Measurements from ENCODE around the gene LMO4. TPM values are rescaled to one million over a fixed set of nuclear protein-coding genes. Genes with fewer than 3 reads are reported as not detected.

LMO4 gene
- total RNA-seq, 2 experiments from 2014 or later = 22.9 to 27.2 TPM

DNA sequence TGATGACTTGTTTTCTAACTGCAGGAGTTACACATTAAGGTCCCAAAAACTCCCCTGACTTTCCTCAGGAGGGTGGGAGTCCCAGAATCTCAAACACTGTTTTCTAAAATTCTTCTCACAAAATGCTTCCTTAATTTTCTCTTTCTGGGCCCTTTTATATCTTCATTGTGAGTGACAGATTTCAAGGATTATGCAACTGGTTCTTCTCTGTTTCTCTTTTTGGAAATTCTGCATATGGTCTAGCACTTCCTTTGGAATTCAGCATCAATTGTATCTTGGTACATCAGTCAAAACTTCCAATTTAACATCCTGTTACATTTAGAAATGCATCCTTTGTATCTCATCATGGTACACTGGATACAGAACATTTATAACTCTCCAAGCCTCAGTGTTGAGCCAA lies 59.7 kb downstream of the LMO4 start:
- Mint-ChIP-seq H3K4me3 (no peak overlapping the region), H3K4me1 (no peaks in the 10 kb centered on the region), H3K36me3 (ENCODE audit: low read depth) (no peaks in the 10 kb centered on the region), H3K27me3 (peaks cover 14% of the 10 kb centered on the region), H3K27ac (no peak overlapping the region), H3K9me3 (no peaks in the 10 kb centered on the region)
- ChIA-PET CTCF (no interaction called here), POLR2A (no interaction called here)
- no peak for DNase-seq

GRCh38 chr1:87389011-87389410 lies 60.3 kb downstream of the LMO4 start:
- Mint-ChIP-seq H3K36me3 (ENCODE audit: low read depth) (no peaks in the 10 kb centered on the region), H3K27me3 (peaks cover 12% of the 10 kb centered on the region), H3K27ac (no peak overlapping the region), H3K4me1 (no peaks in the 10 kb centered on the region), H3K9me3 (no peaks in the 10 kb centered on the region), H3K4me3 (no peak overlapping the region)
- DNase-seq = no peak
- CTCF ChIA-PET = no interaction called here
- POLR2A ChIA-PET = no interaction called here

- no peaks in the 10 kb centered on the region for H3K4me1 Mint-ChIP-seq
- H3K9me3 Mint-ChIP-seq = no peaks in the 10 kb centered on the region
- ChIA-PET POLR2A (no interaction called here), CTCF (no interaction called here)
- no peaks in the 10 kb centered on the region for H3K36me3 Mint-ChIP-seq (ENCODE audit: low read depth)
- H3K27ac Mint-ChIP-seq = no peak overlapping the region
- H3K4me3 Mint-ChIP-seq = no peak overlapping the region
- DNase-seq = no peak
- H3K27me3 Mint-ChIP-seq = peaks cover 12% of the 10 kb centered on the region
These were observed 60.9 kb downstream of the LMO4 start for GRCh38 chr1:87389546-87389945.

DNA sequence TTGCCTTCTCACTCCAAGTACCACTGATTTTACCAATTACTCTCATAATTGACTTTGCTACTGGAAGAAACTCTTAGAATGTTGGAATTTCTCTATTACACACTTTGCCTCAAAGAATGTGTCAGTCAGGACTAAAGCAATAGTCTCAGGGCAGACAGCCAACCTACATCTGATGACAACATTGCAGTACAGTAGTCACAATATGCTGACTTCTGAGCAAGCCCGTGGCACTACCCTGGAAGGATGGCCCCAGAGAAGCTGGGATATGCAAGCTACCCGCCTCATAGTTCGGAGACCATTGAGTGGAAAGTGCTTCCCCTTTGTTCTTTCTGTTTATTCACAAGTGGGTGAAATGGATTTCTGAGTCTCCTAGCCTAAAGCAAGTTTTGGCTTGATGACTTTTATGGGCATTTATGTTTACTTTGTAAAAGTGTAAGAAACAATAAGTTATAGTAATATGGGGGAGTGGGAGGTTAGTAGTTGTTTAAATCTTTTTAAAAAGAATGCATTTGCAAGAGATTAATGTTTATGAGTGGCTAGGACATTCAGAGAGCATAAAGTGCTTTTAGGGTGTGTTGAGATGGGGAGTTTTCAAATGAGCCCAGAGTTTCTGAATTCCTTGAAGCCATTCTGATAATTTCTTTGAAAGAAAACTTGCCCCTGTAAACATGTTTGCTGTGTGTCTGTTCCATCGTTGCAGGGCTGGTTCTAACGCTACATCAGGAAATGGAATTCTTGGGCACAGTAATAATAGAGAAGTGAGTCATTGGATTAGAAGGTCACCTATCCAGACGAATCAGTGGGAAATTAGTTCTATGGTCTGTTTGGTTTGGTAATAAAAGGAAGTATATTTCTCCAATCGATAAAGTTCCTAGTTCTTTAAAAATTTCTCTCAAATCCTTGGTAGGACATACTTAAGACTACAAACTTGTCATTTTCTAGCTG lies 63.8 kb downstream of the LMO4 start:
- DNase-seq = no peak
- no peak overlapping the region for H3K27ac Mint-ChIP-seq
- ChIA-PET POLR2A (no interaction called here), CTCF (no interaction called here)
- H3K36me3 Mint-ChIP-seq (ENCODE audit: low read depth) = no peaks in the 10 kb centered on the region
- no peak overlapping the region for H3K4me3 Mint-ChIP-seq
- peaks cover 12% of the 10 kb centered on the region for H3K27me3 Mint-ChIP-seq
- H3K9me3 Mint-ChIP-seq = no peaks in the 10 kb centered on the region
- H3K4me1 Mint-ChIP-seq = no peaks in the 10 kb centered on the region

DNA sequence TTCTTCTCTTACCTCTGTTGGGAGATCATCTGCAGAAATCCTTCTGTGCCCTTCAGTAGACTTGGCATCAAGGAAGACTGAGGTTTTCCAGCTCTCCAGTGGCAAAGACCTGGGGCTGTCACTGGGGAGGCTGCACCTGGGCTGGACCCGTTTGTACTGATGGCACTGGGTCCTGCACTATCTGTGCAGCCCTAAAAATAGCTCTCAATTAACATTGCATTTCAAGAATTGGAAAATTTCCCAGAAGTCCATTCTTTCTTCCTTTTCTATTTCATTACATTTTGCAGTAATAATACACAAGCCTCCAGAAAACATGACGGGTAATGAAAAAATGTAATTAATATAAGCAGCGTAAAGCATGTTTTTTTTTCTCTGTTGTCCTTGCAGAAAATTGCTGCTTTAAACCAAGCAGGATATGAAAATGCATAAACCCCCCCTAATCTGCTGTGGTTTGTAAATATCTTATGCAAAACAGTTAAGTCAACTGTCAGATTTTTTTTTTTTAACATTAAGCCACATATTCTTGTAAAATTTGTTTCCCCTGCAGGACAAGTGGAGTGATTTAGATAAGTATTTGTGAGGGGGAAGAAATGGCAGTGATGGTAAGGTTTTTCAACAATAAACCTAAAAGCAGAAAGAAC lies 64.9 kb downstream of the LMO4 start:
- peaks cover 12% of the 10 kb centered on the region for H3K27me3 Mint-ChIP-seq
- H3K9me3 Mint-ChIP-seq = no peaks in the 10 kb centered on the region
- H3K4me1 Mint-ChIP-seq = no peaks in the 10 kb centered on the region
- POLR2A ChIA-PET = no interaction called here
- no peak for DNase-seq
- H3K36me3 Mint-ChIP-seq (ENCODE audit: low read depth) = no peaks in the 10 kb centered on the region
- no peak overlapping the region for H3K4me3 Mint-ChIP-seq
- CTCF ChIA-PET = no interaction called here
- no peak overlapping the region for H3K27ac Mint-ChIP-seq

DNA sequence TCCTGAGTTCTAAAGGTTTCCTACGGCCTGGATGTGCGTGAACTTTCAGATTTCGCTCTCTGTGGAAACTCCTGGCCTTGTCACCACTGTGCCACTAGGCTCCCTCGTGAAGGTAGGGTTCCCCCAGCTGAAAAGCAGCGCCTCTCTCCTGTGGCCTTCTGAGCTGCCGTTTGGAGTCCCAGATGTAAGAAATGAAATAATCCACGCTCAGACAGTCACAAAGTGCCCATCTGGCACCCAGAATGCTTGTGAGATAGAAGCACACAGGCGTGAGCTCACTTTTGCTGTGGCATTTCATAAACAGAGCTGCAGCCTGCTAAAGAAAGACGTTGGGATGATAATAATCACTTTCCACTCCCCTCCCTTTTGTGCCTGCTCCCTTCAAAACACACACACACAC lies 65.8 kb downstream of the LMO4 start:
- Mint-ChIP-seq H3K36me3 (ENCODE audit: low read depth) (no peaks in the 10 kb centered on the region), H3K4me3 (no peak overlapping the region), H3K27me3 (peaks cover 12% of the 10 kb centered on the region), H3K27ac (no peak overlapping the region), H3K9me3 (no peaks in the 10 kb centered on the region), H3K4me1 (no peaks in the 10 kb centered on the region)
- ChIA-PET CTCF (interaction anchor here (0.8 kb wide), 1 partner anchor 10 kb away, joined by 3 read pairs; no protein-coding TSS in a partner anchor), POLR2A (no interaction called here)
- no peak for DNase-seq

- Mint-ChIP-seq H3K27me3 (peaks cover 10% of the 10 kb centered on the region), H3K27ac (no peak overlapping the region), H3K4me1 (no peaks in the 10 kb centered on the region), H3K4me3 (no peak overlapping the region), H3K36me3 (ENCODE audit: low read depth) (no peaks in the 10 kb centered on the region), H3K9me3 (no peaks in the 10 kb centered on the region)
- CTCF ChIA-PET = interaction anchor here (0.5 to 0.8 kb wide), 2 partner anchors 9 to 940 kb away, joined by 3 to 5 read pairs; no protein-coding TSS in a partner anchor
- no peak for DNase-seq
- POLR2A ChIA-PET = no interaction called here
These were observed 66.3 kb downstream of the LMO4 start for GRCh38 chr1:87394982-87395381.
